HL-60 (cell line): Measurements from ENCODE around the gene ADAMTS10.
A peak's percentile ranks its signal among the peaks of the same experiment; 100 is the strongest.

Experiments used
- DNase-seq, 2 experiments: peaks; one replicate each; pipeline ENCODE4 v3.0.0-alpha.2; 2010 to 2020; ENCODE audit warnings: low read depth in 1 of 2, low spot score in 1 of 2
- H3K27ac ChIP-seq: fragments of 250-450 bp; sonication (Bioruptor Pico); replicated peaks from 2 replicates; pipeline ENCODE4 v1.5.1; 2020; ENCODE audit warnings: mild to moderate bottlenecking, moderate library complexity
- H3K27me3 ChIP-seq: fragments of 250-450 bp; sonication (Bioruptor Pico); 2 replicates; pipeline ENCODE4 v1.5.1; 2021; ENCODE audit warnings: mild to moderate bottlenecking, moderate library complexity; ENCODE audit not compliant: insufficient read depth, poor library complexity, severe bottlenecking
- H3K4me3 ChIP-seq: replicated peaks from 2 replicates; pipeline ENCODE4 v1.5.1; 2011; ENCODE audit warnings: mild to moderate bottlenecking, control low read depth, low read length; ENCODE audit not compliant: insufficient read depth
- GABPA ChIP-seq: IDR thresholded peaks from 2 replicates; pipeline ENCODE4 v1.6.1; 2012; ENCODE audit warnings: low read depth
- POLR2AphosphoS5 ChIP-seq: IDR thresholded peaks from 2 replicates; pipeline ENCODE4 v1.6.1; 2012; ENCODE audit warnings: low read depth
- SPI1 ChIP-seq: IDR thresholded peaks from 2 replicates; pipeline ENCODE4 v1.6.1; 2012; ENCODE audit warnings: low read depth, mild to moderate bottlenecking, borderline replicate concordance
- TF ChIP-seq, protein P1 (sequence below): IDR thresholded peaks from one replicate; pipeline ENCODE4 v1.5.1; 2011; ENCODE audit warnings: low read length, control low read depth, inconsistent platforms; ENCODE audit not compliant: insufficient read depth
- TF ChIP-seq, protein P2 (sequence below): IDR thresholded peaks from 2 replicates; pipeline ENCODE4 v1.6.1; 2012; ENCODE audit warnings: low read depth; ENCODE audit not compliant: insufficient replicate concordance

ADAMTS10 gene

DNA sequence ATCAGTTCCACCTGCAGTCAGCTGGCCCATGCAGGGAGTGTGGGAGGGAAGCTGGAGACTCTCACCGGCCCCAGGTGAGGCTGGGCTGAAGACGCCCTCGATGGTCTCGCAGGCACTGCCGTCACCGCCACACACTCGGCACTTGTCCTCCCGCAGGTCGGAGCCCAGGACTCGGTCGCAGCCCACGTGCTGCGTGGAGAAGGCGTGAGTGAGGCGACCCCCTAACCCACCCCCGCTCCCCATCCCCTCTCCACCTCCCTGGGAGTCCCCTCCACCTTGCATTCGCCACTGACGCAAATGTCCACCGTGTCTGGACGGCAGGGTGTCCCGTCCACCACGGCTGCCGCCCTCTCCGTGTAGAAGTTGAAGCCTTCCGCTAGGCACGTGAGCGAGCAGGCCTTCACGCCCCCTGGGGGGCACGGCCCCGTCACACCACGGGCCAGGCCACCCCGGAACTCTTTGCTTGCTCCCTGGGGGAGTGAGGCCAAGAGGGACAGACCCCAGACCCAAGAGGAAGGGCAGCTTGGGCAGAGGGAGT is 21.3 kb downstream of the ADAMTS10 start:
- Histone ChIP-seq H3K27me3 (peaks cover 3% of the 10 kb centered on the region), H3K27ac (no peak overlapping the region), H3K4me3 (no peak overlapping the region)
- no peak for DNase-seq
- TF ChIP-seq SPI1 (no peak), POLR2AphosphoS5 (no peak)

DNA sequence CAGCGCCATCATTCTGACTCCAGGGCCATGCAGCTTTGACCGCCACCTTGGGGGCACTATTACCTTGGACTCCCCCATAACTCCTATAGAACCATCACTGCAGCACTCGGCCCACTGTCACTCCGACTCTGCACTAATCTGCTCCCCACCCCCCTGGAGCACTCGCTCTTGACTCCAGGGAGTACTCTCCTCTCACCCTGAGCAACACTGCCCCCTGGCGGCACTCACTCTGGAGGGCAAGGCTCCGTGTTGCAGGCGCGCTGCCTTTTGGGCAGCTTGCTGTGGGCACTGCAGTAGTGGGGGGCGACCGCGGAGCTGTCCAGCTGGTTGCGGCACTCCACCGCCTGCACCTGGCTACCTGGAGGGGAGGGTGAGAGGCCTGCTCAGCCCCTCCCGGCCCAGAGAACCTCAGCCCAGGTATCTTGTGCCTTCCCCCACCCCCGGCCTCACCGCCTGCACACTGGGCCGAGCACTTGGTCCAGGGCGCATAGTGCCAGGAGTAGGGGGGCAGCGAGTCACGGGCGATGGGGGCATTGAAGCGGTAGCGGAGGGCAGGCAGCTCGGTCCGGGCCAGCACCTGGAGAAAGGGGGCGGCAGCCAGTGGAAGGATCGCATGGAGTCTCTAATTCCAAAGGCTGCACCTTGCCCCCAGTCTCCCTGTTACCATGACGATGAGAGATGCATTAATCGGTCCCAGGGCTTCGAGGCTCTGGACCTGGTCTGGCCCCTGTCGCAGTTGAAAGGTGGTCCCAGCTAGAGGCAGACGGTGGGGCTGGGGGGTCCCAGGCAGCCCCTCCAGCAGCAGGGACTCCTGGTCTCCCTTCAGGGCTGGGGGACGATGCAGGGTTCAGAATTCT is 24.4 kb downstream of the ADAMTS10 start:
- H3K27me3 ChIP-seq: no peaks in the 10 kb centered on the region
- TF ChIP-seq, protein P1, sequence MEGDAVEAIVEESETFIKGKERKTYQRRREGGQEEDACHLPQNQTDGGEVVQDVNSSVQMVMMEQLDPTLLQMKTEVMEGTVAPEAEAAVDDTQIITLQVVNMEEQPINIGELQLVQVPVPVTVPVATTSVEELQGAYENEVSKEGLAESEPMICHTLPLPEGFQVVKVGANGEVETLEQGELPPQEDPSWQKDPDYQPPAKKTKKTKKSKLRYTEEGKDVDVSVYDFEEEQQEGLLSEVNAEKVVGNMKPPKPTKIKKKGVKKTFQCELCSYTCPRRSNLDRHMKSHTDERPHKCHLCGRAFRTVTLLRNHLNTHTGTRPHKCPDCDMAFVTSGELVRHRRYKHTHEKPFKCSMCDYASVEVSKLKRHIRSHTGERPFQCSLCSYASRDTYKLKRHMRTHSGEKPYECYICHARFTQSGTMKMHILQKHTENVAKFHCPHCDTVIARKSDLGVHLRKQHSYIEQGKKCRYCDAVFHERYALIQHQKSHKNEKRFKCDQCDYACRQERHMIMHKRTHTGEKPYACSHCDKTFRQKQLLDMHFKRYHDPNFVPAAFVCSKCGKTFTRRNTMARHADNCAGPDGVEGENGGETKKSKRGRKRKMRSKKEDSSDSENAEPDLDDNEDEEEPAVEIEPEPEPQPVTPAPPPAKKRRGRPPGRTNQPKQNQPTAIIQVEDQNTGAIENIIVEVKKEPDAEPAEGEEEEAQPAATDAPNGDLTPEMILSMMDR: peak; percentile 57
- TF ChIP-seq POLR2AphosphoS5 (no peak), GABPA (no peak), SPI1 (no peak)
- TF ChIP-seq, protein P2, sequence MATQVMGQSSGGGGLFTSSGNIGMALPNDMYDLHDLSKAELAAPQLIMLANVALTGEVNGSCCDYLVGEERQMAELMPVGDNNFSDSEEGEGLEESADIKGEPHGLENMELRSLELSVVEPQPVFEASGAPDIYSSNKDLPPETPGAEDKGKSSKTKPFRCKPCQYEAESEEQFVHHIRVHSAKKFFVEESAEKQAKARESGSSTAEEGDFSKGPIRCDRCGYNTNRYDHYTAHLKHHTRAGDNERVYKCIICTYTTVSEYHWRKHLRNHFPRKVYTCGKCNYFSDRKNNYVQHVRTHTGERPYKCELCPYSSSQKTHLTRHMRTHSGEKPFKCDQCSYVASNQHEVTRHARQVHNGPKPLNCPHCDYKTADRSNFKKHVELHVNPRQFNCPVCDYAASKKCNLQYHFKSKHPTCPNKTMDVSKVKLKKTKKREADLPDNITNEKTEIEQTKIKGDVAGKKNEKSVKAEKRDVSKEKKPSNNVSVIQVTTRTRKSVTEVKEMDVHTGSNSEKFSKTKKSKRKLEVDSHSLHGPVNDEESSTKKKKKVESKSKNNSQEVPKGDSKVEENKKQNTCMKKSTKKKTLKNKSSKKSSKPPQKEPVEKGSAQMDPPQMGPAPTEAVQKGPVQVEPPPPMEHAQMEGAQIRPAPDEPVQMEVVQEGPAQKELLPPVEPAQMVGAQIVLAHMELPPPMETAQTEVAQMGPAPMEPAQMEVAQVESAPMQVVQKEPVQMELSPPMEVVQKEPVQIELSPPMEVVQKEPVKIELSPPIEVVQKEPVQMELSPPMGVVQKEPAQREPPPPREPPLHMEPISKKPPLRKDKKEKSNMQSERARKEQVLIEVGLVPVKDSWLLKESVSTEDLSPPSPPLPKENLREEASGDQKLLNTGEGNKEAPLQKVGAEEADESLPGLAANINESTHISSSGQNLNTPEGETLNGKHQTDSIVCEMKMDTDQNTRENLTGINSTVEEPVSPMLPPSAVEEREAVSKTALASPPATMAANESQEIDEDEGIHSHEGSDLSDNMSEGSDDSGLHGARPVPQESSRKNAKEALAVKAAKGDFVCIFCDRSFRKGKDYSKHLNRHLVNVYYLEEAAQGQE: no peak
- no peak overlapping the region for H3K4me3 ChIP-seq
- H3K27ac ChIP-seq: no peak overlapping the region
- peak in 1 of 2 experiments; percentile 81 for DNase-seq

DNA sequence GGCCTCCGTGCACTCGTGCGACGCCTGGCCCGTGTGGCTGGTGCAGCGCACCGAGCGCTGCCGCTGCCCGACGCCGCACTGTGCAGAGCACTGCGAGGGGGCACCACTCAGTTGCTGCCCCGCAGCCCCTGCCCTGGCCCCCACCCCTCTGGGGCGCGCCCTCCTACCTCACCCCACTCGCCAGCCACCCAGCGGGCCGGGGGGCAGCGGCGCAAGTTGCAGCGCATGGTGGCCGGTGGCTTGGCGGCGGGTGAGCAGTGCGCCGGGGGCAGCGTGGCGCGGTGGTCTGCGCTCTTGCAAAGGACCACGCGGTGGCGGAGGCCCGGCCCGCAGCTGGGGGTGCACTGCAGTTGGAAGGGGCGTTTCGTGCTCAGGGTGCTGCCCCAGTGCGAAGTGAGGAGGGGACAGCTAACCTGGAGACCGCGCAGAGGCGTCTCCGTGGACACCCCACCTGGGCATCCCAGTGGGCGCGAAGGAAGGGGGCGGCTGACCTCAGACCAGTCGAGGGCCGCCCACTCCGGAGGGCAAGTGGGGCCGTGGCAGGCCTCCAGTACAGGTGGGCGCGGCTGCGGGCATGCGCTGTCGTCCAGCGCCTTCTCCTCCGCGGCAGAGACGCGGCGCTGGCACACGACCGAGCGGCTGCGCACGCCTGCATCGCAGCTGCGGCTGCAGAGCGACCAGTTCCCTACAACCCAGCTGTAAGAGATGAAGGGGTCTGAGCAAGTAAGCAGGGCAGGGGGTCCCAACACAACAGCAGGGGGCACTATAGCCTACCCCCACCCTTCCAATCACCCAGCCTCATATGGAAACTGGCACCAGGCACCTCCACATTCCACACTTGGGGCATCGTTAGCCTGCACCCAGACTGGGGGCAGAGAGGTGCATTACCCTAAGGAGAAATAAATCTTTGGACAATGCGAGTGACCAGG is 25.3 kb downstream of the ADAMTS10 start:
- Histone ChIP-seq H3K27me3 (no peaks in the 10 kb centered on the region), H3K27ac (no peak overlapping the region), H3K4me3 (no peak overlapping the region)
- no peak for DNase-seq
- TF ChIP-seq GABPA: no peak
- TF ChIP-seq SPI1: no peak
- TF ChIP-seq, protein P2: no peak
- no peak for TF ChIP-seq POLR2AphosphoS5
- TF ChIP-seq, protein P1: no peak
